ENCODE measurements around the gene TGFBRAP1. TPM values are rescaled to one million over a fixed set of nuclear protein-coding genes. Genes with fewer than 3 reads are reported as not detected.

TGFBRAP1 gene
- total and polyA plus RNA-seq, 9 of the 15 experiments (the other 6 are each of a cell fraction or from before 2014, with no cell fraction given): 3.7 to 18.0 (median 11.0) TPM

DNA sequence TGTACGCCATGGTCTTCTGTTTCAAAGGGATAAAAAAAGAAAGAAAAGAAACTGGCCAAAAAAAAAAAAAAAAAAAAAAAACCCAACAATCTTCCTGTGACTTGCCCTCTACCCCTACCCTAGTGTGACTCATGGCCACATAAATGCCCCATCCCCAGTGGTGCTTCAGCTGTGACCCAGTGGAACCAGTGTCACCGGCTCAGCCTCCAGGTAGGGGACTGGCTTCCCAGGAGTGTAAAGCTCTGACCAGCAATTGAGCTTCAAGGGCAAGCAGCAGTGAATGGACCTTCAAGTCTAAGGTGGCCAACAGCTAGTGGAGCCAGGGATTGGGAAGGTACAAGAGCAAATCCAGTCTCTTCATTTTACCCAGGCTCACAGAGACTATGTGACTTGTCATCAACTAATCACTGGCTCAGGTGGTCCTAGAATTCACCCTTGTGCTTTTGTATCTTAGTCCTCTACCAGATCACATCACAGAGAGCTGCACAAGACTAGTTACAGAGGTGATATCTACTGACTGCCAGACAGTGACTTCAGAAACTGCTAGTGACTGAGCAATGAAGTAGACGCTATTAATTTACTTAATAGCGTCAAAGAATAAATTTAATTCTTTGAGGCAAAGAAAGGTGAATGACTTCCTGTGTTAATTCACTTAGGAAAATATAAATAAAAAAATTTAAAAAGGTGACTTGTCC, 1.3 kb upstream of the TGFBRAP1 start (continued):
- TF ChIP-seq ZNF318 (IDR thresholded peaks at IDR 0.05; ENCODE audit: borderline replicate concordance in 1 of 2, low read depth in 1 of 2): no peak
- TF ChIP-seq SREBF1 (IDR thresholded peaks at IDR 0.05; ENCODE audit: borderline replicate concordance, low read depth, low read length): no peak
- no peak for TF ChIP-seq BCL6 (CRISPR knock-in tag; IDR thresholded peaks at IDR 0.05)
- no peak for TF ChIP-seq STAG1 (CRISPR knock-in tag; IDR thresholded peaks at IDR 0.05; ENCODE audit: borderline replicate concordance)
